IMR-90 (cell line): Measurements from ENCODE around the gene S1PR1. TPM values are rescaled to one million over a fixed set of nuclear protein-coding genes. Genes with fewer than 3 reads are reported as not detected.

Experiments used
- ATAC-seq: fragments of 200-7000 bp; cut with Tn5 transposase; 2 replicates; pipeline ENCODE4 v1.9.1; 2020; ENCODE audit warnings: low read depth, mild to moderate bottlenecking, moderate library complexity
- BruUV-seq: library from RNA; stranded (reverse); fragments of 400-500 nt; replicated peaks from 2 replicates; lab custom pipeline; 2021; lab: Mats Ljungman, UMichigan
- CTCF ChIA-PET: fragments of 300-600 bp; formaldehyde crosslinking; extraction: SDS; loops from one replicate; lab custom pipeline; 2021; ENCODE audit warnings: antibody characterized with exemption; lab: Yijun Ruan, JAX
- POLR2A ChIA-PET: fragments of 300-600 bp; sonication (Branson Sonifier 250); formaldehyde crosslinking; loops from one replicate; lab custom pipeline; 2022; ENCODE audit warnings: antibody characterized with exemption; ENCODE audit not compliant: unreplicated experiment; lab: Charles Lee
- DNase-seq: peaks from one replicate; pipeline ENCODE4 v3.0.0; 2013
- H2AFZ ChIP-seq: replicated peaks from 2 replicates; pipeline ENCODE3; 2013; ENCODE audit warnings: low read length, mild to moderate bottlenecking; ENCODE audit not compliant: poor library complexity
- H2AK5ac ChIP-seq: 2 replicates; pipeline ENCODE4 v1.6.1; 2013; ENCODE audit warnings: low read depth, low read length, inconsistent platforms
- H2AK9ac ChIP-seq: replicated peaks from 2 replicates; pipeline ENCODE3; 2013; ENCODE audit warnings: mild to moderate bottlenecking, low read depth, low read length, moderate library complexity; ENCODE audit not compliant: poor library complexity
- H2BK120ac ChIP-seq: 2 replicates; pipeline ENCODE4 v1.6.1; 2013; ENCODE audit warnings: low read depth, low read length, inconsistent platforms
- H2BK15ac ChIP-seq: 3 replicates; pipeline ENCODE4 v1.6.1; 2013; ENCODE audit warnings: low read depth, low read length, inconsistent platforms
- H2BK20ac ChIP-seq: 2 replicates; pipeline ENCODE4 v1.6.1; 2013; ENCODE audit warnings: low read depth, mild to moderate bottlenecking, inconsistent platforms, low read length, moderate library complexity
- H2BK5ac ChIP-seq: 2 replicates; pipeline ENCODE4 v1.6.1; 2013; ENCODE audit warnings: mild to moderate bottlenecking, low read depth, low read length, inconsistent platforms; ENCODE audit not compliant: poor library complexity, severe bottlenecking
- H3K14ac ChIP-seq: replicated peaks from 2 replicates; pipeline ENCODE4 v1.6.1; 2013; ENCODE audit warnings: low read depth, low read length, inconsistent platforms
- H3K18ac ChIP-seq: 2 replicates; pipeline ENCODE4 v1.6.1; 2013; ENCODE audit warnings: low read depth, low read length, control low read depth
- H3K23ac ChIP-seq: 2 replicates; pipeline ENCODE4 v1.6.1; 2013; ENCODE audit warnings: low read depth, low read length, inconsistent platforms
- H3K27ac ChIP-seq: 2 replicates; pipeline ENCODE4 v1.5.1; 2013; ENCODE audit warnings: mild to moderate bottlenecking, control low read depth, low read length; ENCODE audit not compliant: insufficient read depth
- H3K27me3 ChIP-seq: 2 replicates; pipeline ENCODE4 v1.6.1; 2013; ENCODE audit warnings: low read length; ENCODE audit not compliant: control insufficient read depth, insufficient read depth
- H3K36me3 ChIP-seq: 2 replicates; pipeline ENCODE4 v1.6.1; 2013; ENCODE audit warnings: low read length, mixed read lengths; ENCODE audit not compliant: control insufficient read depth, insufficient read depth
- H3K4ac ChIP-seq: 2 replicates; pipeline ENCODE4 v1.6.1; 2013; ENCODE audit warnings: low read depth, low read length, inconsistent platforms
- H3K4me1 ChIP-seq: 2 replicates; pipeline ENCODE4 v1.6.1; 2013; ENCODE audit warnings: low read length, mixed read lengths; ENCODE audit not compliant: control insufficient read depth, insufficient read depth
- H3K4me2 ChIP-seq: 2 replicates; pipeline ENCODE4 v1.6.1; 2013; ENCODE audit warnings: low read depth, mild to moderate bottlenecking, control low read depth, low read length, moderate library complexity
- H3K4me3 ChIP-seq: 2 replicates; pipeline ENCODE4 v1.5.1; 2013; ENCODE audit warnings: low read depth, mild to moderate bottlenecking, control low read depth, low read length, moderate library complexity; ENCODE audit not compliant: insufficient read depth
- H3K56ac ChIP-seq: 2 replicates; pipeline ENCODE4 v1.6.1; 2013; ENCODE audit warnings: low read length, inconsistent platforms; ENCODE audit not compliant: insufficient read depth; ENCODE audit errors: extremely low read depth
- H3K79me1 ChIP-seq, 2 experiments: 2 replicates each; pipeline ENCODE4 v1.6.1; 2013; ENCODE audit warnings: low read length in 2 of 2, inconsistent platforms in 1 of 2, low read depth in 1 of 2
- H3K9ac ChIP-seq: 2 replicates; pipeline ENCODE4 v1.6.1; 2013; ENCODE audit warnings: low read depth, low read length, control low read depth
- H3K9me1 ChIP-seq: 2 replicates; pipeline ENCODE4 v1.6.1; 2013; ENCODE audit warnings: low read length, inconsistent platforms; ENCODE audit not compliant: insufficient read depth
- H3K9me3 ChIP-seq: 2 replicates; pipeline ENCODE4 v1.6.1; 2013; ENCODE audit warnings: low read length; ENCODE audit not compliant: control insufficient read depth, insufficient read depth
- H4K20me1 ChIP-seq: 2 replicates; pipeline ENCODE4 v1.6.1; 2013; ENCODE audit warnings: low read length, inconsistent platforms; ENCODE audit not compliant: insufficient read depth
- H4K5ac ChIP-seq: 2 replicates; pipeline ENCODE4 v1.6.1; 2013; ENCODE audit warnings: mild to moderate bottlenecking, low read depth, low read length, control low read depth
- H4K8ac ChIP-seq, 2 experiments: 2 replicates each; pipeline ENCODE4 v1.6.1; 2013; ENCODE audit warnings: low read depth in 2 of 2, low read length in 2 of 2, control low read depth in 1 of 2, inconsistent platforms in 1 of 2
- H4K91ac ChIP-seq: 2 replicates; pipeline ENCODE4 v1.6.1; 2013; ENCODE audit warnings: low read depth, low read length, inconsistent platforms; ENCODE audit not compliant: insufficient read depth
- BHLHE40 ChIP-seq: fragments of 150-350 bp; IDR thresholded peaks from 2 replicates; pipeline ENCODE4 v1.6.1; 2016; ENCODE audit warnings: mild to moderate bottlenecking, low read depth, low read length
- CEBPB ChIP-seq: IDR thresholded peaks from 2 replicates; pipeline ENCODE4 v1.6.1; 2012; ENCODE audit warnings: low read depth, low read length, improper control_type of control experiment
- CHD1 ChIP-seq: IDR thresholded peaks from 2 replicates; pipeline ENCODE4 v1.6.1; 2012; ENCODE audit warnings: low read depth, low read length, improper control_type of control experiment
- CTCF ChIP-seq: conservative IDR thresholded peaks from 2 replicates; pipeline ENCODE4 v1.5.1; 2012; ENCODE audit warnings: mild to moderate bottlenecking, low read depth, low read length, improper control_type of control experiment
- FOS ChIP-seq: fragments of 150-350 bp; IDR thresholded peaks from 2 replicates; pipeline ENCODE4 v1.6.1; 2016; ENCODE audit warnings: low read depth, low read length
- MAFK ChIP-seq: IDR thresholded peaks from 2 replicates; pipeline ENCODE4 v1.6.1; 2012; ENCODE audit warnings: low read depth, low read length, improper control_type of control experiment
- MAZ ChIP-seq: IDR thresholded peaks from 2 replicates; pipeline ENCODE4 v1.6.1; 2012; ENCODE audit warnings: low read depth, mild to moderate bottlenecking, low read length, improper control_type of control experiment, moderate library complexity, borderline replicate concordance
- NFE2L2 ChIP-seq: fragments of 150-350 bp; IDR thresholded peaks from 2 replicates; pipeline ENCODE4 v1.6.1; 2016; ENCODE audit warnings: low read depth, mild to moderate bottlenecking, low read length
- POLR2A ChIP-seq: IDR thresholded peaks from 2 replicates; pipeline ENCODE4 v1.6.1; 2012; ENCODE audit warnings: mild to moderate bottlenecking, low read depth, low read length
- RAD21 ChIP-seq: IDR thresholded peaks from 2 replicates; pipeline ENCODE4 v1.6.1; 2012; ENCODE audit warnings: low read length, improper control_type of control experiment
- RCOR1 ChIP-seq: IDR thresholded peaks from 2 replicates; pipeline ENCODE4 v1.6.1; 2012; ENCODE audit warnings: mild to moderate bottlenecking, low read length, improper control_type of control experiment; ENCODE audit not compliant: insufficient replicate concordance
- RFX5 ChIP-seq: IDR thresholded peaks from 2 replicates; pipeline ENCODE4 v1.8.0; 2012; ENCODE audit warnings: low read depth, mild to moderate bottlenecking, low read length, moderate library complexity
- SMC3 ChIP-seq: fragments of 150-350 bp; IDR thresholded peaks from 2 replicates; pipeline ENCODE4 v1.6.1; 2016; ENCODE audit warnings: low read depth, mild to moderate bottlenecking, antibody characterized with exemption, low read length, moderate library complexity
- WGBS, 2 experiments: methylation state at CpG; one replicate each; pipeline versions ENCODE4 v1.1.5 to v1.1.7; 2013; ENCODE audit warnings: missing lambda C conversion rate in 2 of 2; ENCODE audit not compliant: insufficient read length in 1 of 2; ENCODE audit errors: extremely low coverage in 2 of 2; 5-methylcytosine and 5-hydroxymethylcytosine counted together
- dilution Hi-C: fragments of 300-500 bp; cut with HindIII; formaldehyde crosslinking; loops from one replicate; pipeline ENCODE4 v1.14.3; 2018; ENCODE audit warnings: low sequenced_read_pairs; ENCODE audit not compliant: unreplicated experiment
- in situ Hi-C: fragments of 300-500 bp; cut with MboI; formaldehyde crosslinking; loops from 3 replicates; pipeline ENCODE4 v1.14.3; 2019; ENCODE audit warnings: low sequenced_read_pairs, inconsistent platforms, mixed read lengths
- intact Hi-C: fragments of 100-400 bp; cut with micrococcal nuclease; formaldehyde crosslinking; loops from 2 replicates; pipeline ENCODE4 v1.10.0; 2022
- polyA plus RNA-seq, 3 experiments: library from polyadenylated mRNA; depleted of rRNA; stranded (reverse); fragments of >200 nt; gene quantifications; 2 replicates each; pipeline ENCODE4 v1.2.3, GENCODE V29; 2012; ENCODE audit warnings: low replicate concordance in 1 of 3
- total RNA-seq: library from RNA; depleted of rRNA; stranded (reverse); fragments of >200 nt; gene quantifications from 2 replicates; pipeline ENCODE4 v1.2.3, GENCODE V29; 2012
- TF ChIP-seq, protein P1 (sequence below): fragments of 150-350 bp; IDR thresholded peaks from 2 replicates; pipeline ENCODE4 v1.6.1; 2017; ENCODE audit warnings: mild to moderate bottlenecking, antibody characterized with exemption, low read length, low read depth
- TF ChIP-seq, protein P2 (sequence below): fragments of 150-350 bp; IDR thresholded peaks from 2 replicates; pipeline ENCODE4 v1.6.1; 2016; ENCODE audit warnings: low read depth, mild to moderate bottlenecking, low read length, moderate library complexity, borderline replicate concordance

The S1PR1 gene
- total and polyA plus RNA-seq, 2 of the 4 experiments (the other 2 are of a cell fraction), result 12.9 to 15.6 TPM

DNA sequence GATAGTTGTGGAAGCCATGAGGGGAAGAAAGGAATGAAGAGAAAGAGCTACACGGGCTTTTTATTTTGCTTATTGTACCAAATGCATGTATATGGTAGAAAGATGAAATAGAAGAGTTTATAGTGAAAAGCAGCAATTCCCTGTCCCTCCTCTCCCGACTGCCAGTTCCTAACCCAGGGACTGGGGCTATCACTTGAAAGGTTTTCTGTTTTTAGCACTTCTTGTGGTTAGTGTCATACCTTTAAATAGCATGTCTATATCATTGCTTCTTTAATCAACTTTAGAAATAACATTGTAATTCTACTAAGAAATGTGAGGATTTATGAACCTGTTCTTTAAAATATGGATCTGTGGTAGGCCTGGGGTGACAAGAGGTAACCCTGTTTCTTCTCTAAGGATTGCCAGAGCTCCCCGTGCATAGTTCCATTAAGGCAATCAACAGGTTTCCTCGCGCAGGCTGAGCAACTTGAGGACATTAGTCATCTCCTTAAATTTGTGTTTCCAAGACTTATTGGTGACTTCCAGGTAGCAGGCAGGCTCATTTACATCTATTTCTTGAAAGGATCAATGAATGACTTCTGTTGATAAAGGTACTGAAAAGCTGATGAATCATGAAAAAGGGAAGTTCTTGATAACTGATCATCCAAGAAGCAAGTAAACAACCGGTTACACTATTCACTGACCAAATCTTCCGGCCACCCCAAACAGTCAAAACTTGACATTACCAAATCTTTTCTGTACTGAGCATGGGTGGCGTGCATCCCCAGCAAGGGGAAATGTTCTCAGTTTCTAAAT lies 37.8 kb upstream of the S1PR1 start:
- Histone ChIP-seq H3K36me3 (no peaks in the 10 kb centered on the region), H2BK120ac (peak overlapping the region; percentile 68), H3K9me3 (no peaks in the 10 kb centered on the region), H2BK15ac (peak overlapping the region; percentile 78; the same call in 1 of the 3 replicates), H3K27me3 (no peaks in the 10 kb centered on the region), H3K4ac (peak overlapping the region; percentile 64; the same call in 1 of the 2 replicates), H4K8ac (peak overlapping the region in 1 of 2 experiments; percentile 22; a peak in 1 of 4 replicates), H3K23ac (no peak overlapping the region), H2AK5ac (no peak overlapping the region; the same call in 1 of the 2 replicates), H3K79me1 (no peaks in the 10 kb centered on the region), H3K4me3 (no peak overlapping the region), H3K18ac (peak overlapping the region; percentile 25; the same call in 1 of the 2 replicates), H3K56ac (no peak overlapping the region), H2BK20ac (peak overlapping the region; percentile 81), H3K9me1 (peaks cover 3% of the 10 kb centered on the region; the same call in 1 of the 2 replicates), H3K27ac (no peak overlapping the region), H2AFZ (no peak overlapping the region), H4K91ac (no peak overlapping the region), H3K9ac (no peak overlapping the region), H3K14ac (no peak overlapping the region), H2BK5ac (no peak overlapping the region), H2AK9ac (no peak overlapping the region), H3K4me2 (no peak overlapping the region), H4K5ac (no peak overlapping the region), H4K20me1 (no peaks in the 10 kb centered on the region), H3K4me1 (peaks cover 4% of the 10 kb centered on the region)
- in situ Hi-C loops, result no loop called here
- no CpG with 5 or more reads among the region's 8 CpGs for WGBS, 2 experiments
- no peak for DNase-seq
- BruUV-seq, result no TSS peak
- intact Hi-C loops, result no loop called here
- ChIA-PET POLR2A (no interaction called here), CTCF (no interaction called here)
- dilution Hi-C loops, result no loop called here
- ATAC-seq, result no peak
- TF ChIP-seq MAFK (no peak), RCOR1 (no peak), FOS (no peak), RAD21 (no peak), CTCF (no peak), CEBPB (no peak), POLR2A (no peak), RFX5 (no peak), MAZ (no peak), SMC3 (no peak), NFE2L2 (no peak), CHD1 (no peak), BHLHE40 (no peak)
- TF ChIP-seq, protein P1, sequence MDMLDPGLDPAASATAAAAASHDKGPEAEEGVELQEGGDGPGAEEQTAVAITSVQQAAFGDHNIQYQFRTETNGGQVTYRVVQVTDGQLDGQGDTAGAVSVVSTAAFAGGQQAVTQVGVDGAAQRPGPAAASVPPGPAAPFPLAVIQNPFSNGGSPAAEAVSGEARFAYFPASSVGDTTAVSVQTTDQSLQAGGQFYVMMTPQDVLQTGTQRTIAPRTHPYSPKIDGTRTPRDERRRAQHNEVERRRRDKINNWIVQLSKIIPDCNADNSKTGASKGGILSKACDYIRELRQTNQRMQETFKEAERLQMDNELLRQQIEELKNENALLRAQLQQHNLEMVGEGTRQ, result no peak
- TF ChIP-seq, protein P2, sequence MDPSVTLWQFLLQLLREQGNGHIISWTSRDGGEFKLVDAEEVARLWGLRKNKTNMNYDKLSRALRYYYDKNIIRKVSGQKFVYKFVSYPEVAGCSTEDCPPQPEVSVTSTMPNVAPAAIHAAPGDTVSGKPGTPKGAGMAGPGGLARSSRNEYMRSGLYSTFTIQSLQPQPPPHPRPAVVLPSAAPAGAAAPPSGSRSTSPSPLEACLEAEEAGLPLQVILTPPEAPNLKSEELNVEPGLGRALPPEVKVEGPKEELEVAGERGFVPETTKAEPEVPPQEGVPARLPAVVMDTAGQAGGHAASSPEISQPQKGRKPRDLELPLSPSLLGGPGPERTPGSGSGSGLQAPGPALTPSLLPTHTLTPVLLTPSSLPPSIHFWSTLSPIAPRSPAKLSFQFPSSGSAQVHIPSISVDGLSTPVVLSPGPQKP, result no peak
